IPS DF 6.9 (cell line): ENCODE measurements around the gene PRKACA.

Source experiments
- DNase-seq: peaks from one replicate; pipeline ENCODE4 v3.0.0-alpha.2; 2013; ENCODE audit warnings: low read depth, low spot score
- H3K27ac ChIP-seq: one replicate; pipeline ENCODE4 v1.5.1; 2013; ENCODE audit warnings: low read length, control low read depth
- H3K27me3 ChIP-seq: 2 replicates; pipeline ENCODE4 v1.6.1; 2013; ENCODE audit warnings: mild to moderate bottlenecking, low read length; ENCODE audit not compliant: control insufficient read depth, insufficient read depth
- H3K36me3 ChIP-seq: 2 replicates; pipeline ENCODE4 v1.6.1; 2013; ENCODE audit warnings: low read length; ENCODE audit not compliant: control insufficient read depth, insufficient read depth
- H3K4me1 ChIP-seq: 2 replicates; pipeline ENCODE4 v1.6.1; 2013; ENCODE audit warnings: low read length; ENCODE audit not compliant: control insufficient read depth, insufficient read depth
- H3K4me3 ChIP-seq: 2 replicates; pipeline ENCODE4 v1.5.1; 2013; ENCODE audit warnings: mild to moderate bottlenecking, low read length
- H3K9me3 ChIP-seq: 2 replicates; pipeline ENCODE4 v1.6.1; 2013; ENCODE audit warnings: low read length, inconsistent platforms; ENCODE audit not compliant: control insufficient read depth, insufficient read depth
- WGBS: extraction: QIAGEN DNeasy Blood & Tissue Kit; methylation state at CpG from one replicate; pipeline ENCODE4 v1.1.7; 2013; ENCODE audit warnings: mixed read lengths, missing lambda C conversion rate; ENCODE audit not compliant: insufficient read length, insufficient coverage; 5-methylcytosine and 5-hydroxymethylcytosine counted together

PRKACA gene

DNA sequence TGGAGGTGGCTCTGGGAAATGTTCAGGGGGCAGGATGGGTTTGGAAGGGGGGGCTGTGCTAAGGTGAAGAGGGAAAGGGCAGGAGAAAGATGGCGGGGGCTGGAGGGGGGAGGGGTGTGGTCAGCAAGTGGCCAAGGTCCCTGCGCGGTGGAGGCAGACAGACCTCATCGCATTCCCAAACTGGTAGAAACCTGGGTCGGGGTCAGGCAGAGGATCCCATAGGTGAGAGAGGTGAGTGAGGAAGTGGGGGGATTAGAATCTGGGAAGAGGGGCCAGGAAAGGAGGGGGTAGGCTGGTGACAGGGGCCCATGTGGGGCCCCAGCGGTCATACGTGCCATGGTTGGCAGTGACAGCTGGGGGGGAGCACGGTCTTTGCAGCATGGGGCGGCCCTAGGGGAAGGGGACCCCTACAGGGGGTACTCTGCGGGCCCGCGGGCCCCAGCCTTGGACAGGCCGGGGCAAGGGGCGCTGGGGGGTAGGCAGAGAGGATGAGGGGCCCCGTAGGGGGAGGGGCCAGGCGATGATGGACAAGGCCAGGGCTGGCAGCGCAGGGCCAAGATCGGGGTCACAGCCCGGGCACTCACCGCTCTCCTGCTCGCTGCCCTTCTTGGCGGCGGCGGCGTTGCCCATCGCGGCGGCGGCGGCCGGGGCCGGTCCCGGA, 514 bp downstream of the PRKACA start:
- no CpG with 5 or more reads among the region's 33 CpGs for WGBS
- H3K4me1 ChIP-seq = peaks cover 7% of the 10 kb centered on the region
- H3K9me3 ChIP-seq = no peaks in the 10 kb centered on the region
- peak overlapping the region; percentile 76; the same call in 1 of the 2 replicates for H3K4me3 ChIP-seq
- H3K27me3 ChIP-seq = no peaks in the 10 kb centered on the region
- H3K36me3 ChIP-seq = 0 out of 2 replicates have a peak, but pooled peaks cover 2% of the 10 kb centered on the region
- no peak overlapping the region for H3K27ac ChIP-seq
- DNase-seq = no peak

DNA sequence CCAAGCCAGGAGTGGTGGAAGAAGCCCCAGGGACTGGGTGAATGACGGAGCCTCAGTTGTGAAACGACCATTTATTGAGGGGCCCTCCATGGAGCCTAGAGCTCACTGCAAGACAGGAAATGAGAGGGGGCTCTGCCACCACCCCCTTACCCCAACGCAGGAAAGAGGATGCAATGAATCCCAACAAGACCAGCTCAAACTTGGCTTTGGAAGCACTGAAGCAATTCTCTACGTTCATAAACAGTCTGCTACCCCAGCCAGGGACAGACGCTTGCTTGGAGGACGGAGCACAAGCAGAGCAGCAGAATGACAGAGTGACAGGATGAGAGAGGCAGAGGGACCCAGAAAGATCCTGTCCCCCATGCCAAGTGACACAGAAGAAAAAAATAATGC, 1.0 kb downstream of the PRKACA start:
- H3K9me3 ChIP-seq = no peaks in the 10 kb centered on the region
- H3K4me1 ChIP-seq = peaks cover 7% of the 10 kb centered on the region
- WGBS = no CpG with 5 or more reads among the region's 6 CpGs
- no peak for DNase-seq
- no peak overlapping the region for H3K27ac ChIP-seq
- no peaks in the 10 kb centered on the region for H3K27me3 ChIP-seq
- no peak overlapping the region for H3K4me3 ChIP-seq
- H3K36me3 ChIP-seq = 0 out of 2 replicates have a peak, but pooled peaks cover 2% of the 10 kb centered on the region

DNA sequence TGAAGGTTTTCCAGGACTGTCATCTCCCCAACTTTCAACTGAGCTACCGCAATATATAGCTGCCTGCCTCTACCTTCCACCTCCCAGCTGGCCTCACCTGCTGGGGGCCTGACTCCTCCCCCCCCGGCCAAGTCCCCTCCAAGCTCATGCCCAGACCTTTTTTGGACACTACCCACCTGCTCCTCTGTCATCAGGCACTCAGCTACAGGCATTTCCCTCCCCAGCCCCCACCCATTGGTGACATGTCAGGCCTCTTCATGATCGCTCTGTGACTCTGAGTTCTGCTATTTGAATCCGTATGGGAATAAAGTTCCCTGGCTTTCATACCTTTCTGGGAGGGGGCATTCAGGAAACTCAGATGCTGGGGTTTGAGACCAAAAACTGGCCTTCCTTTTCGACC, 1.8 kb downstream of the PRKACA start:
- no peak overlapping the region for H3K4me3 ChIP-seq
- DNase-seq = no peak
- no CpG with 5 or more reads among the region's 5 CpGs for WGBS

GRCh38 chr19:14114854-14115253, 2.7 kb downstream of the PRKACA start:
- Histone ChIP-seq H3K9me3 (no peaks in the 10 kb centered on the region), H3K4me3 (no peak overlapping the region), H3K27me3 (no peaks in the 10 kb centered on the region), H3K4me1 (peaks cover 7% of the 10 kb centered on the region), H3K36me3 (no peaks in the 10 kb centered on the region), H3K27ac (no peak overlapping the region)
- no peak for DNase-seq
- no CpG with 5 or more reads among the region's 9 CpGs for WGBS

More for the DNA sequence above, 1.8 kb downstream of the PRKACA start:
- Histone ChIP-seq H3K4me1 (peaks cover 7% of the 10 kb centered on the region), H3K27me3 (no peaks in the 10 kb centered on the region), H3K36me3 (no peaks in the 10 kb centered on the region), H3K9me3 (no peaks in the 10 kb centered on the region), H3K27ac (no peak overlapping the region)

- DNase-seq = no peak
- WGBS = no CpG with 5 or more reads among the region's 7 CpGs
- peaks cover 7% of the 10 kb centered on the region for H3K4me1 ChIP-seq
Observed at GRCh38 chr19:14114439-14114838, 3.1 kb downstream of the PRKACA start.

DNA sequence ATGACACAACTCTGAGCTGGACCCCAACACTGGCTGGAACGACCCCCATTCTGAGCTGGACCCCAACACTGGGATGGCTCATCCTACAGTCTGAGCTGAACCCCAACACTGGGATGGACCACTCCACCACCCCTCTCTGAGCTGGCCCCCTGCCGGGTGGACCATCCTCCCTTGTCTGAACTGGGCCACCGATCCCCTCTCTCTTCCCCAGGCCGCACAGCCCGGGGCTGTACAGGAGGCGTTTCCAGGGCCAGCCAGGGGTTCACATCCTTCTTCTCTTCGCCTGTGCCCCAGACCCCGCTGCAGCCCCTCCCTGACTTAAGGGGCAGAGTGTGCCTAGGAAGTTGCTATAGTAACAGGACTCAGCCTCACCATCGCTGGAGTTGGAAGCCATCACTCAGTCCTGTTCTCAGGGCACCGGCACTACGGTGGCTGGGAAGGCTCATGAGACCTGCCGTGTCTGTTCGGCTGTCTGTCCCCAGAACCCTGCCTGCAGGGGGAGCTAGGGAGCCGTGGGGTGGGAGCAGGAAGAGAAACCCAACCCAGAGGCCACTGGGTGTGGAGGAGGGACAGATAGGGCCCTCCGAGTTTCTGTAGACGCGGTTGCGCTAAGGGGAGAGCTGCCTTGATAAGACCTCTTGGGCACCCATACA, 3.7 kb downstream of the PRKACA start:
- Histone ChIP-seq H3K4me3 (no peak overlapping the region), H3K27me3 (no peaks in the 10 kb centered on the region), H3K27ac (no peak overlapping the region), H3K36me3 (no peaks in the 10 kb centered on the region), H3K4me1 (peaks cover 7% of the 10 kb centered on the region), H3K9me3 (no peaks in the 10 kb centered on the region)
- no CpG with 5 or more reads among the region's 18 CpGs for WGBS
- DNase-seq = no peak

More at GRCh38 chr19:14114439-14114838, 3.1 kb downstream of the PRKACA start:
- Histone ChIP-seq H3K9me3 (no peaks in the 10 kb centered on the region), H3K27me3 (no peaks in the 10 kb centered on the region), H3K4me3 (no peak overlapping the region), H3K36me3 (no peaks in the 10 kb centered on the region), H3K27ac (no peak overlapping the region)

- no peak overlapping the region for H3K4me3 ChIP-seq
- no peak for DNase-seq
- H3K27me3 ChIP-seq = no peaks in the 10 kb centered on the region
- H3K4me1 ChIP-seq = peaks cover 7% of the 10 kb centered on the region
- H3K36me3 ChIP-seq = no peaks in the 10 kb centered on the region
- WGBS = no CpG with 5 or more reads among the region's 12 CpGs
- no peaks in the 10 kb centered on the region for H3K9me3 ChIP-seq
- no peak overlapping the region for H3K27ac ChIP-seq
Observed at GRCh38 chr19:14112809-14113385, 4.7 kb downstream of the PRKACA start.

- WGBS = no CpG with 5 or more reads among the region's 12 CpGs
- H3K9me3 ChIP-seq = no peaks in the 10 kb centered on the region
- H3K4me1 ChIP-seq = peaks cover 7% of the 10 kb centered on the region
- no peak overlapping the region for H3K4me3 ChIP-seq
- H3K27me3 ChIP-seq = no peaks in the 10 kb centered on the region
- no peaks in the 10 kb centered on the region for H3K36me3 ChIP-seq
- no peak for DNase-seq
- H3K27ac ChIP-seq = no peak overlapping the region
Observed at GRCh38 chr19:14112051-14112808, 5.3 kb downstream of the PRKACA start.

GRCh38 chr19:14111486-14111885, 6.1 kb downstream of the PRKACA start:
- Histone ChIP-seq H3K9me3 (no peaks in the 10 kb centered on the region), H3K4me1 (peaks cover 7% of the 10 kb centered on the region), H3K27ac (no peak overlapping the region), H3K27me3 (no peaks in the 10 kb centered on the region), H3K4me3 (no peak overlapping the region), H3K36me3 (no peaks in the 10 kb centered on the region)
- no CpG with 5 or more reads among the region's 1 CpG for WGBS
- no peak for DNase-seq

GRCh38 chr19:14110650-14111049, 6.9 kb downstream of the PRKACA start:
- H3K4me3 ChIP-seq = no peak overlapping the region
- WGBS = no CpG with 5 or more reads among the region's 2 CpGs
- DNase-seq = no peak
- H3K9me3 ChIP-seq = no peaks in the 10 kb centered on the region
- peaks cover 7% of the 10 kb centered on the region for H3K4me1 ChIP-seq
- no peak overlapping the region for H3K27ac ChIP-seq
- H3K36me3 ChIP-seq = no peaks in the 10 kb centered on the region
- no peaks in the 10 kb centered on the region for H3K27me3 ChIP-seq
